Esophagus muscularis mucosa (tissue), 4 donors: Measurements from ENCODE around the gene STXBP6. TPM values are rescaled to one million over a fixed set of nuclear protein-coding genes. Genes with fewer than 3 reads are reported as not detected.
A peak's percentile ranks its signal among the peaks of the same experiment; 100 is the strongest.

ENCODE experiments used
- DNase-seq: peaks from one replicate; pipeline ENCODE4 v3.0.0-alpha.2; 2017; ENCODE audit errors: extremely low spot score
- H3K27ac ChIP-seq, 4 donors: fragments of 200-600 bp; sonication (generic); replicated peaks in 1 of 4; 1 replicate in 3 of 4; 2 replicates in 1 of 4; pipeline ENCODE4 v1.5.1; 2016 to 2019; ENCODE audit warnings: mild to moderate bottlenecking in 1 of 4
- H3K27me3 ChIP-seq, 4 donors: fragments of 200-600 bp; sonication (generic); one replicate each; pipeline versions ENCODE4 v1.5.1 to v1.6.0; 2016 to 2019
- H3K36me3 ChIP-seq, 4 donors: fragments of 200-600 bp; sonication (generic); one replicate each; pipeline ENCODE4 v1.5.1; 2016 to 2019
- H3K4me1 ChIP-seq, 4 donors: fragments of 200-600 bp; sonication (generic); one replicate each; pipeline ENCODE4 v1.5.1; 2016 to 2019
- H3K4me3 ChIP-seq, 4 donors: fragments of 200-600 bp; sonication (generic); 1 replicate in 2 of 4; 2 replicates in 2 of 4; pipeline ENCODE4 v1.5.1; 2016 to 2019; ENCODE audit warnings: mild to moderate bottlenecking in 4 of 4, moderate library complexity in 1 of 4
- H3K9me3 ChIP-seq, 4 donors: fragments of 200-600 bp; sonication (generic); 1 replicate in 3 of 4; 2 replicates in 1 of 4; pipeline ENCODE4 v1.5.1; 2016 to 2019
- CTCF ChIP-seq, 3 experiments: fragments of 200-600 bp in 2 of 3; fragments of 450-650 bp in 1 of 3; sonication (generic) in 2 of 3; IDR thresholded peaks; one replicate each; pipeline ENCODE4 v1.5.1; 2017 to 2019; ENCODE audit warnings: antibody characterized with exemption in 3 of 3, mild to moderate bottlenecking in 2 of 3, moderate library complexity in 1 of 3
- EP300 ChIP-seq: sonication (generic); formaldehyde crosslinking; IDR thresholded peaks from one replicate; pipeline ENCODE4 v1.6.1; 2017; ENCODE audit warnings: antibody characterized with exemption
- POLR2A ChIP-seq: fragments of 450-650 bp; IDR thresholded peaks from one replicate; pipeline ENCODE4 v1.6.1; 2017; ENCODE audit warnings: antibody characterized with exemption, moderate library complexity, mild to moderate bottlenecking, low read depth
- POLR2AphosphoS5 ChIP-seq, 2 donors: sonication (generic); formaldehyde crosslinking; IDR thresholded peaks; one replicate each; pipeline ENCODE4 v1.6.1; 2017; ENCODE audit warnings: antibody characterized with exemption in 2 of 2
- WGBS: methylation state at CpG from one replicate; pipeline ENCODE4 v1.1.5; 2018; 5-methylcytosine and 5-hydroxymethylcytosine counted together
- intact Hi-C: fragments of 100-400 bp; cut with DNase I; formaldehyde crosslinking; loops from one replicate; pipeline ENCODE4 v1.15.1; 2023
- total RNA-seq, 4 donors: library from RNA; depleted of rRNA; stranded (reverse); fragments of >200 nt; gene quantifications; one replicate each; pipeline versions ENCODE4 v1.1.0 to v1.2.1, GENCODE V29; 2016

Gene STXBP6
- total RNA-seq, 4 donors from 2014 or later: 36.9 to 60.4 (median 52.1) TPM

DNA sequence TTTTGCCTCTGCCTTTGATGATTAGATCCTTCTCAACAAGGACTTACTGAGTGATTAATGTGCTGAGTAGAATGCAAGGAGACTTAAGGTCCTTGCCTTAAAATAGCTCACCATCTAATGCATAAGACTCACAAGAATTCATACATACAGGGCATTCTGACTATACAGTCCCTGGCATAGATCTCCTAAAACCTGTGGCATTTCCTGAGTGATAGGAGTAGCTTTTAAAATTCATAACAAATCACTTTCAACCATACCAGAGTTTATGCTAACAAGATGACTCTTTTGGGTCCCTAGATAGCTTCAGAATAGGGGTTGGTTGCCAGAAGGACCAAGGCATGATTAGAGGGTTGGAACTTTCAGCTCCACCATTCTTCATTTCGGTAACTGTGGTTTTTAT lies 48.8 kb downstream of the STXBP6 start:
- DNase-seq: no peak
- H3K4me1 ChIP-seq: peaks cover 20 to 39% (median 36%) of the 10 kb centered on the region in 4 donors
- no peaks in the 10 kb centered on the region for H3K9me3 ChIP-seq
- TF ChIP-seq POLR2AphosphoS5 (IDR thresholded peaks at IDR 0.05) (no peak), EP300 (no peak), CTCF (IDR thresholded peaks at IDR 0.05) (no peak), POLR2A (no peak)
- H3K4me3 ChIP-seq: no peak overlapping the region
- no peaks in the 10 kb centered on the region for H3K27me3 ChIP-seq
- H3K27ac ChIP-seq: peak overlapping the region; percentile 9 to 54 (median 34)
- no peaks in the 10 kb centered on the region for H3K36me3 ChIP-seq
- 79% methylated on average over 1 of the region's 1 CpG for WGBS
- intact Hi-C loops: no loop called here

DNA sequence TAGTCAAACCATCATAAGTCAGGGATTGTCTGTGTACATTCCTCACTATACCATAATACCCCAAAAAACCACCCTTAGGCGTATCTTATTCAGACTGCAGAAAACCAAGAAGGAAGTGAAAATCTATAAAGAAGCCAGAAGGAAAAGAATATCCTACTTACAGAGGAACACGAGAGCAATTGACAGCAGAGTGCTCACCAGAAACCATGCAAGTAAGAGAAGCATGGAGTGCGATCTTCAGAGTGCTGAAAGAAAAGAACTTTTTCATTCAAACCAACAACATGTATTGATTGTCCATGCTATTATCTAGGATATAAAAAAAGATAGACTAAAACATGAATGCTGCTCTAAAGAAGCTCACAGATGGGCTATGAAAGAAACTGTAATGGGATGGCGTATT lies 50.8 kb downstream of the STXBP6 start:
- Histone ChIP-seq H3K4me1 (peaks cover 20 to 38% (median 33%) of the 10 kb centered on the region in 4 donors), H3K9me3 (no peaks in the 10 kb centered on the region), H3K36me3 (no peaks in the 10 kb centered on the region), H3K27ac (no peak overlapping the region), H3K4me3 (no peak overlapping the region), H3K27me3 (no peaks in the 10 kb centered on the region)
- no peak for TF ChIP-seq POLR2AphosphoS5 (IDR thresholded peaks at IDR 0.05)
- TF ChIP-seq POLR2A: no peak
- no peak for TF ChIP-seq EP300
- no peak for TF ChIP-seq CTCF (IDR thresholded peaks at IDR 0.05)
- 96% methylated on average over 4 of the region's 4 CpGs for WGBS
- no peak for DNase-seq
- intact Hi-C loops: no loop called here

DNA sequence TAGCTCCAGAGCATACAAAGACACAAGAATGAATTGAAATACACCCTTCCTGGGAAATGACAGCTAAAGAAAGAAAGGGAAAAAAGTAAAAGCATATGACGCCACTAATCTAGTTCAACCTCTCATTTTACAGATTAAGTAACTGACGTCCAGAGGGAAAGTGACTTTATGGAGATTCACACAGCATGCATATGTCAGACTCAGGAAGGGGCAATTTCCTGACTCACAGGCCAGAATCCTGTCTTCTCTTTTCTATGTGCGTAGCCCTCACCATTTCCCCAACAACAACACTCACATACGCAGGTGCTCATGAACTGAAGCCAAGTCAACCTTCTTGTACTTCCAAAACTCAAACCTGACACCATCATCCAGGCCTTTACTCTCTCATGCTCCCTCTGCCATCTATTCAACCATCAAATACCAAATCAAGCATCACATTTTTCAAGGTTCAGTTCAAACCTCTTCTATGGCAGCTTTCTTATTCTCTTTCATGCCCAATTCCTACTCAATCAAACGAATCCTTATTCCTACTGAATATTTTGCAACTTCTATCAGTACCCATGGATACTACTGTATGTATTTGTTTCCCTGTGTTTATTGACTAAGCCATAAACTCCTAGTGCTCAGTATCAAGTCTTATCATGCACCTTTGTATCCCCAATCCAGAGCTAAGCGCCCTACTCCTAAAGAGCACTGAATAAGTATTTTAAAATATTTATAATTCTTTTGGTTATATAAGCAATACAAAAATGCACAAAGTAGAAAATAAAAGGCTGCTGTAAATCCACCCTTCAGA lies 52.8 kb downstream of the STXBP6 start:
- TF ChIP-seq EP300 (no peak), POLR2AphosphoS5 (IDR thresholded peaks at IDR 0.05) (no peak), POLR2A (no peak), CTCF (IDR thresholded peaks at IDR 0.05) (no peak)
- no peak overlapping the region for H3K4me3 ChIP-seq
- WGBS: 81% methylated on average over 6 of the region's 6 CpGs
- H3K27me3 ChIP-seq: no peaks in the 10 kb centered on the region
- no peak overlapping the region for H3K27ac ChIP-seq
- H3K36me3 ChIP-seq: no peaks in the 10 kb centered on the region
- peaks cover 16 to 27% (median 22%) of the 10 kb centered on the region in 4 donors for H3K4me1 ChIP-seq
- intact Hi-C loops: no loop called here
- no peaks in the 10 kb centered on the region for H3K9me3 ChIP-seq
- no peak for DNase-seq

- DNase-seq: no peak
- H3K36me3 ChIP-seq: no peaks in the 10 kb centered on the region
- H3K4me1 ChIP-seq: peaks cover 9 to 23% (median 20%) of the 10 kb centered on the region in 4 donors
- H3K4me3 ChIP-seq: no peak overlapping the region
- no peak for TF ChIP-seq CTCF (IDR thresholded peaks at IDR 0.05)
- TF ChIP-seq POLR2AphosphoS5 (IDR thresholded peaks at IDR 0.05): no peak
- no peak for TF ChIP-seq EP300
- no peak for TF ChIP-seq POLR2A
- WGBS: 86% methylated on average over 4 of the region's 4 CpGs
- no peaks in the 10 kb centered on the region for H3K9me3 ChIP-seq
- intact Hi-C loops: no loop called here
- H3K27ac ChIP-seq: no peak overlapping the region
- no peaks in the 10 kb centered on the region for H3K27me3 ChIP-seq
These were observed 54.9 kb downstream of the STXBP6 start for GRCh38 chr14:24995016-24995415.

- TF ChIP-seq EP300: no peak
- no peaks in the 10 kb centered on the region for H3K27me3 ChIP-seq
- H3K36me3 ChIP-seq: peaks cover 0 to 3% (median 0%) of the 10 kb centered on the region in 4 donors
- H3K27ac ChIP-seq: no peak overlapping the region
- H3K9me3 ChIP-seq: no peaks in the 10 kb centered on the region
- H3K4me3 ChIP-seq: no peak overlapping the region
- peaks cover 9 to 23% (median 20%) of the 10 kb centered on the region in 4 donors for H3K4me1 ChIP-seq
- DNase-seq: no peak
- intact Hi-C loops: no loop called here
These were observed 56.3 kb downstream of the STXBP6 start for GRCh38 chr14:24993631-24994030.
